ENCODE measurements around the gene HSD17B3. TPM values are rescaled to one million over a fixed set of nuclear protein-coding genes. Genes with fewer than 3 reads are reported as not detected.

Gene HSD17B3
- total RNA-seq, 1 donor: not detected

GRCh38 chr9:96305171-96305570 is 3.2 kb upstream of the HSD17B3 start:
- TF ChIP-seq, protein P1, sequence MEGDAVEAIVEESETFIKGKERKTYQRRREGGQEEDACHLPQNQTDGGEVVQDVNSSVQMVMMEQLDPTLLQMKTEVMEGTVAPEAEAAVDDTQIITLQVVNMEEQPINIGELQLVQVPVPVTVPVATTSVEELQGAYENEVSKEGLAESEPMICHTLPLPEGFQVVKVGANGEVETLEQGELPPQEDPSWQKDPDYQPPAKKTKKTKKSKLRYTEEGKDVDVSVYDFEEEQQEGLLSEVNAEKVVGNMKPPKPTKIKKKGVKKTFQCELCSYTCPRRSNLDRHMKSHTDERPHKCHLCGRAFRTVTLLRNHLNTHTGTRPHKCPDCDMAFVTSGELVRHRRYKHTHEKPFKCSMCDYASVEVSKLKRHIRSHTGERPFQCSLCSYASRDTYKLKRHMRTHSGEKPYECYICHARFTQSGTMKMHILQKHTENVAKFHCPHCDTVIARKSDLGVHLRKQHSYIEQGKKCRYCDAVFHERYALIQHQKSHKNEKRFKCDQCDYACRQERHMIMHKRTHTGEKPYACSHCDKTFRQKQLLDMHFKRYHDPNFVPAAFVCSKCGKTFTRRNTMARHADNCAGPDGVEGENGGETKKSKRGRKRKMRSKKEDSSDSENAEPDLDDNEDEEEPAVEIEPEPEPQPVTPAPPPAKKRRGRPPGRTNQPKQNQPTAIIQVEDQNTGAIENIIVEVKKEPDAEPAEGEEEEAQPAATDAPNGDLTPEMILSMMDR (IDR thresholded peaks at IDR 0.05; ENCODE audit: insufficient read depth, low read length): no peak
- H3K4me3 ChIP-seq (ENCODE audit: low read depth, low read length): no peak overlapping the region
- no peak for DNase-seq (ENCODE audit: low read depth)

DNA sequence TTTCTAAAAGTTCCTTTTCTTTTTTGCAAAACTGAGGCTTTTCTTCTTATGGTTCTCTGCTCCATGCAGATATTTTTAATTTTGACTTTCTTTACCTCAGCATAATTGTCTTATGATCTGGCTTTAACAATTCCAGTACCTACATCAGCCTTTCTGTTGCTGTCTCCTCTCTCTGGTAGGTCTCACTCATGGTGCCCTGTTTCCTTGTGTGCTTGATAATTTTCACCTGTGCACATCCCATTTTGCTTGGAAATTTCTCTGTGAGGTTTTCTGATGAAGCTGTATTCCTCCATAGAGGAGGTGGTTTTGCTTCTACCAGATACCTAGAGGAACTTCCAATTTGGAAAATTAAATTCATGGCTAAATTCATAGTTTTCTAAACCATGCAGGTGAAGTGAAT is 2.3 kb upstream of the HSD17B3 start:
- DNase-seq (ENCODE audit: low read depth): no peak
- TF ChIP-seq, protein P1 (IDR thresholded peaks at IDR 0.05; ENCODE audit: insufficient read depth, low read length): no peak
- no peak overlapping the region for H3K4me3 ChIP-seq (ENCODE audit: low read depth, low read length)

- TF ChIP-seq, protein P1 (IDR thresholded peaks at IDR 0.05; ENCODE audit: insufficient read depth, low read length): no peak
- DNase-seq (ENCODE audit: low read depth): no peak
- no peak overlapping the region for H3K4me3 ChIP-seq (ENCODE audit: low read depth, low read length)
These were observed 2.2 kb downstream of the HSD17B3 start for GRCh38 chr9:96299823-96300222.

DNA sequence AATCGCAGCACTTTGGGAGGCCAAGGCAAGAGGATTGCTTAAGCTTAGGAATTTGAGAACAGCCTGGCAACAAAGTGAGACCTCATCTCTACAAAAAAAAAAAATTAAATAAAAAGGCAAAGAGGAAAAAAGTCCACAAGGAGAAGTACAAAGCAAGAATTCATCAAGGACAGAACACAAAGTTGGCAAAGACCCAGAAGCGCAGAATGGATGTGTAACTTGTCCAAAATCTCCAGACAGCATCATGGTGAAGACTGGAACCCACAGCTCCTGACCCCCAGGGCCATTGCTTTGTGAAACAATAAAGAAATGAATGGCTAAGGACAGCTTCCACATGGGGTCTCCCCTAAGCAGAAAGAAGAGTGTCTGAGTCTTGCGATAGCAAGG is 7.8 kb downstream of the HSD17B3 start:
- H3K4me3 ChIP-seq (ENCODE audit: low read depth, low read length): no peak overlapping the region
- no peak for DNase-seq (ENCODE audit: low read depth)
- TF ChIP-seq, protein P1 (IDR thresholded peaks at IDR 0.05; ENCODE audit: insufficient read depth, low read length): no peak

- TF ChIP-seq, protein P1 (IDR thresholded peaks at IDR 0.05; ENCODE audit: insufficient read depth, low read length): no peak
- H3K4me3 ChIP-seq (ENCODE audit: low read depth, low read length): no peak overlapping the region
- DNase-seq (ENCODE audit: low read depth): no peak
These were observed 8.3 kb downstream of the HSD17B3 start for GRCh38 chr9:96293498-96294158.

GRCh38 chr9:96289392-96289791 is 12.6 kb downstream of the HSD17B3 start:
- no peak for DNase-seq (ENCODE audit: low read depth)
- TF ChIP-seq, protein P1 (IDR thresholded peaks at IDR 0.05; ENCODE audit: insufficient read depth, low read length): no peak
- no peak overlapping the region for H3K4me3 ChIP-seq (ENCODE audit: low read depth, low read length)

- H3K4me3 ChIP-seq (ENCODE audit: low read depth, low read length): no peak overlapping the region
- no peak for DNase-seq (ENCODE audit: low read depth)
- TF ChIP-seq, protein P1 (IDR thresholded peaks at IDR 0.05; ENCODE audit: insufficient read depth, low read length): no peak
These were observed 20.3 kb downstream of the HSD17B3 start for GRCh38 chr9:96281641-96282040.

Measured in fibroblast of the aortic adventitia (primary cell).